MG63 (cell line): ENCODE measurements around the gene MRGPRX2. TPM values are rescaled to one million over a fixed set of nuclear protein-coding genes. Genes with fewer than 3 reads are reported as not detected.

Experiments used
- DNase-seq: peaks from one replicate; pipeline ENCODE4 v3.0.0-alpha.2; 2020
- H3K27me3 ChIP-seq: fragments of 250-450 bp; sonication (Bioruptor Pico); 2 replicates; pipeline ENCODE4 v1.5.1; 2020; ENCODE audit warnings: mild to moderate bottlenecking, moderate library complexity
- H3K36me3 ChIP-seq: fragments of 250-450 bp; sonication (Bioruptor Pico); 2 replicates; pipeline ENCODE4 v1.5.1; 2020; ENCODE audit warnings: mild to moderate bottlenecking, moderate library complexity
- H3K4me3 ChIP-seq: fragments of 250-450 bp; sonication (Bioruptor Pico); 2 replicates; pipeline ENCODE4 v1.5.1; 2020; ENCODE audit warnings: mild to moderate bottlenecking, moderate library complexity
- H3K9me3 ChIP-seq: fragments of 250-450 bp; sonication (Bioruptor Pico); 2 replicates; pipeline ENCODE4 v1.5.1; 2020; ENCODE audit warnings: mild to moderate bottlenecking, moderate library complexity
- total RNA-seq: library from RNA; depleted of rRNA; stranded (reverse); fragments of >200 nt; shearing (Covaris generic); gene quantifications from 2 replicates; pipeline ENCODE4 v1.2.3, GENCODE V29; 2014; ENCODE audit warnings: low replicate concordance; rRNA removed

MRGPRX2 gene
- total RNA-seq, 1 experiment from 2014 or later: not detected

DNA sequence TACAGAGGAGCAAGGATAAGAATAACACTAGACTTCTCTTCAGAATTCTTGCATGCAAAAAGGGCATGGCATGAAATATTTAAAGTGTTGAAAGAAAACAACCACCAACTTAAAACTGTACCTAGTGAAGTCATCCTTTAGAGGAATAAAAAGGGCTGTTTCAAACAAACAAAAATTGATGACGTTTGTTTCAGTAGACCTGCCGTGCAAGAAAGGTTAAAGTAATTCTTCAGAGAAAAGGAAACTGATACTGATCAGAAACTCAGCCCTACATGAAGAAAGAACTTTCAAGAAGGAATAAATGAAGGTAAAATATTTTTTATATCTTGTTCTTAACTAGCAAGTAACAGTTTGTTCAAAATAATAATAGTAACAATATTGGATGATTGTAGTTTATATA lies 27.5 kb downstream of the MRGPRX2 start:
- no peaks in the 10 kb centered on the region for H3K9me3 ChIP-seq
- H3K4me3 ChIP-seq: no peak overlapping the region
- peaks cover 3% of the 10 kb centered on the region for H3K27me3 ChIP-seq
- DNase-seq: no peak
- no peaks in the 10 kb centered on the region for H3K36me3 ChIP-seq

DNA sequence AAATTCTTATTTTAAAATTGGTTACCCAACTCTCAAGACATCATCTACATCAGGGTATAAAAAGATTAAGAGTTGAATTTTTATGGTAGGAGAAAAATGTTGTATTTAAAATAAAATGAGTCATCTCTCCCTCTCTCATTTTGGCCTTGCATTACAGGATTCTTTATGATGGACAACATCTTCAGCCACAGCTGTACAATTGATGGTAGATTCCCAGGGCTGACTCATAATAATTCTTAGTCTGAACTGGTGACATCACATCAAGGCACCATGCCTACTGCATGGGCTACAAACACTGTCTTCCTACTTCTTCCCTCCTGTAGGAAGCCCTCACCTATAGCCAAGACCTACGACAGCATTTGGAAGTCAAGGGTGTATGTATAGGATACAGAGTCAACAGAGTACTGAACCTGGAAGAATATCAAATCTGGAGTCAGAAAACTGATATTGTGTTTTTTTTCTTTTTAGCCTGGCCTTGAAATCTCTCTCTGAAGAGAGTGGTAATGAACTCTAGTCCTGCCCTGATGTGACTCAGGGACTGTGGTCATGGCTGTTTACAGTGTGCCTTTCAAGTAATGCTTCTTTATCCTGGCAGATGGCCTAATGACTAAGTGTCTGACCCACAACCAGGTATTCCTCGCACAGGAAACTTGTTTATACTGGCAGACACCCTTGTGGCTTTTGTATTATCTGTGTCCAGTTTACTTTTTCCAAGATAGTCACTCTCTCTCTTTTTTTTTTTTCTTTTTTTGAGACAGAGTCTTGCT lies 32.5 kb downstream of the MRGPRX2 start:
- Histone ChIP-seq H3K27me3 (no peaks in the 10 kb centered on the region; the same call in 1 of the 2 replicates), H3K9me3 (no peaks in the 10 kb centered on the region), H3K36me3 (no peaks in the 10 kb centered on the region), H3K4me3 (no peak overlapping the region)
- DNase-seq: peak; percentile 67

DNA sequence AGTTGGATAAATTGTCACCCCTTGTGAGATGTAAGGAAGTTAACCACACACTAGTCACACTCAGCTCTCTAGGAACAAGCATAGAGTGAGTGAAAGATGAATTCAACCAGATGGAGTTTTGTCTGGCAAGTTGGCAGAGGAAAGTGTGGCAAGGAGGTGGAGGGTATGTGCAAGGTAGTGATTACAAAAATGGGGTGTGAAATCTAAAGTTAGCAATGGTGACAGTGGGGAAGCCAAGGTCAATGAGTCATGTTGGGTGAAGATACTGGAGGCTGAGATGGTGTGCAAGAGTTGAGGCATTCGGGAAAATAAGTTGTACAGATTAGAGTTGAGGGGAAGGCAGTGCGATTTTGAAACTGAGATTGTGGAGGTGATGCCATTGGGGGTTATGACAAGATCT lies 33.7 kb downstream of the MRGPRX2 start:
- Histone ChIP-seq H3K9me3 (no peaks in the 10 kb centered on the region), H3K36me3 (no peaks in the 10 kb centered on the region)
- DNase-seq: no peak

DNA sequence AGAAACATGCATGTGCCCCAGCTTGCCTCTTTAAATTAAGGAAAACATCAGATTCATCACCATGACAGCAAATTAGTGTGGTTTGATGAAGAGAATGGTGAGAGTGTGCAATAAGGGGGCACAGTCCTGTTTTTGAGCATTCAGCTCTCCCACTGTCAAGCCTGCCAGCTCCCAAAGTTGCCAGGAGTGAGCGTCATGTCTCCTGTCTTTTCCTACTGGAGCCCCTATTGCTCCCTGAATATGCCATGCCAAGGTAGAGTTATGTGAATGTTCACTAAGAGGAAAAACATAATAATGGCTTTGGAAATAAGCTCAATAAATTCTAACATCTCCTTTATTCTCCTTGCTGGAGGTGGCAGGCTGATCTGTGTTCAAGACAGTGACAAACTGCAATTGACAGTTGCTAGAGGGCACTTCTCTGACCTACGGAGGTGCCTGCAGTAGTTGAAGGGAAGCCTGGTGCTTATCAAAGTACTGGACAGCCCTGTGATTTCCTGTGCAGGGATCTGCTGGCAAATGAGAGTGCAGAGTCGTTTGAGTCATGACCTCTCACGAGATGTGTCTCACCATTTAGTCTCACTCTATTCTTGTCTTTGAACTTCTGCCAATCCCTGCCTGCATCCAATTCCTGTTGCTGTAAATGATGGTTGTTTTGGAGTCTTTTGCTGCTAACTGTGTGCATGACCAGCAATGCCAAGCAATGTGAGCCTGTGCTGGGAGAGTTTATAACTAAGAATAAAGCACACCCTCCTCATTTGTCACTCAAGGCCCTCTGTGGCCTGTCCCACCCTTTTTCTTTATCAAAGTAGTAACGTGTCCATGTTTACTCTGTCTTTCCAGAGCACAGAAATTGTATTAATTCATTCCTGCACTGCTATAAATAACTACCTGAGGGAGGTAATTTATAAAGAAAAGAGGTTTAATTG lies 34.8 kb downstream of the MRGPRX2 start:
- H3K4me3 ChIP-seq: no peak overlapping the region
- DNase-seq: no peak

More for the DNA sequence above, 33.7 kb downstream of the MRGPRX2 start:
- Histone ChIP-seq H3K27me3 (no peaks in the 10 kb centered on the region; the same call in 1 of the 2 replicates), H3K4me3 (no peak overlapping the region)

DNA sequence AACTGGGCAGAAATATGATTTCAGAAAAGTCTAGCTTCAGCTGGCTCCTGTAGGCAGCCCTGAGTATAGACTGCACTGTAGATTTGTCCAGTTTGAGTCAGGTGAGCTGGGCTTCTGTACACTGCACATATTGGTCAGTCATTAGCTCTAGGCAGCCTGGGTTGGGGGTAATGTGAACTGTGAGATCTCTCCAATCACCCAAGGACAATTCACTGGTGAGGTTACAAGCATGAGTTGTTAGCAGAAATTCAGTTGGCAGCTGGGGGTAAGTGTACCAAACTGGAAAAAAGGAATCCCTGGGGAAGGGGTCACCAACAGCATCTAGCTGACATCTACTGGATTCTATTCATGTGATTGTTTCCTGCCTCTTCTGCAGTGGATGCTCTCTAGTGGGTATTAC lies 39.7 kb downstream of the MRGPRX2 start:
- DNase-seq: no peak
- H3K27me3 ChIP-seq: no peaks in the 10 kb centered on the region; the same call in 1 of the 2 replicates
- no peaks in the 10 kb centered on the region for H3K9me3 ChIP-seq
- no peak overlapping the region for H3K4me3 ChIP-seq
- H3K36me3 ChIP-seq: no peaks in the 10 kb centered on the region

More for the DNA sequence above, 34.8 kb downstream of the MRGPRX2 start:
- Histone ChIP-seq H3K27me3 (no peaks in the 10 kb centered on the region; the same call in 1 of the 2 replicates), H3K9me3 (no peaks in the 10 kb centered on the region), H3K36me3 (no peaks in the 10 kb centered on the region)

DNA sequence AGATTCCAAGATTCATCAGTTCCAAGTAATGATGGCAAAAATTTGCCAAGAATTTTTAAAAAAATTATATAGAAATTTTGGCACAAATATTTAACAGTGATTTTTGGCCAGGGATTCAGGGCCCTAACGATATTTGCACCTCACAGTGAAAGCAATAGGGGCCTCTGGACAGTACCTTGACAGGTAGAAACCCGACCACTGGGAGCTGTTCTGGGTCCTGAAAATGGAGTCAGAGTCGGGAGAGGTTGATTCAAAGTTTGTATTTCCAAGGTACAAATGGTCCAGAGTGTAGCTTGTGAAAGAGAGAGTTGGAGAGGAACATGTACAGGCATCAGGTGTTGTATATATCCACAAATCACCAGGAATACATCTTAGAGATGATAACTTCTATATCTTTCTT lies 41.6 kb downstream of the MRGPRX2 start:
- Histone ChIP-seq H3K9me3 (no peaks in the 10 kb centered on the region), H3K4me3 (no peak overlapping the region), H3K27me3 (no peaks in the 10 kb centered on the region; the same call in 1 of the 2 replicates), H3K36me3 (no peaks in the 10 kb centered on the region)
- no peak for DNase-seq

DNA sequence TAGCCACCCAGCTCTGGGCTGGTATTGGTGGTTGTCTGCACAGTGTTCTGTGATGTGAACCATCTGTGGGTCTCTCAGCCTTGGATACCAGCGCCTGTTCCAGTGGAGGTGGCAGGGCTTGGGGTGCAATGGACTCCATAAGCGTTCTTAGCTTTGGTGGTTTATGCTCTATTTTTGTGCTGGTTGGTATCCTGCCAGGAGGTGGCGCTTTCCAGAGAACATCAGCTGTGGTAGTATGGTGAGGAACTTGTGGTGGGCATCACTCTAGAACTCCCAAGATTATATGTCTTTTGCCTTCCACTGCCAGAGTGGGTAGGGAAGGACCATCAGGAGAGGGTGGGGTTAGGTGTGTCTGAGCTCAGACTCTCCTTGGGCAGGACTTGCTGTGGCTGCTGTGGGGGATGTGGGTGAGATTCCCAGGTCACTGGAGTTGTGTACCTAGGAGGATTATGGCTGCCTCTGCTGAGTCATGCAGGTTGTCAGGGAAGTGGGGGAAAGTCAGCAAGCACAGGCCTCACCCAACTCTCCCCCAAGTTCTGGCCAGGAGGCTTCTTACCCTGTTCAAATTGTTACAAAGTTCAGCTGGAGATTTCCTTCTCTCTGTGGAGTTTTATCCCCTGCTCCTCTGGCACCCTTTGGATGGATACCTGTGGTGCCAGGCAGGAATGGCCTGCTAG lies 47.2 kb downstream of the MRGPRX2 start:
- Histone ChIP-seq H3K9me3 (no peaks in the 10 kb centered on the region), H3K27me3 (no peaks in the 10 kb centered on the region), H3K36me3 (no peaks in the 10 kb centered on the region), H3K4me3 (no peak overlapping the region)
- no peak for DNase-seq

DNA sequence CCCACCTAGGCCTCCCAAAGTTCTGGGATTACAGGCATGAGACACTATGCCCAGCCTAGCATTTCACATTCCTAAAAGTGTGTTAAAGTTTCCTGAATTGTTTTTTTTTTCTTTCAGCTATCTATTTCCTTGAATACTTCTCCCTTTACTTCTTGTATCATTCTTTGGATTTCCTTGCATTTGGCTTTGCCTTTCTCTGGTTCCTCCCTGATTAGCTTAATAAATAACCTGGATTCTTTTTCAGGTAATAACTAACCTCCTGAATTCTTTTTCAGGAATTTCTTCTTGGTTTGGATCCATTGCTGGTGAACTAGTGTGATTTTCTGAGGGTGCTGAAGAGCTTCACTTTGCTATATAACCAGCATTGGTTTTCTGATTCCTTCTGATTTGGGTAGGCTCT lies 47.9 kb downstream of the MRGPRX2 start:
- no peak for DNase-seq
- no peaks in the 10 kb centered on the region for H3K36me3 ChIP-seq
- no peaks in the 10 kb centered on the region for H3K27me3 ChIP-seq
- no peak overlapping the region for H3K4me3 ChIP-seq
- H3K9me3 ChIP-seq: no peaks in the 10 kb centered on the region

Other genes starting within 250 kb of the MRGPRX2 start
- gene MRGPRX1, start 121.3 kb downstream of the MRGPRX2 start, total RNA-seq: not detected in 2 replicates
- gene ZDHHC13, start 56.5 kb upstream of the MRGPRX2 start, total RNA-seq: 6.4 and 14.7 TPM in 2 replicates
- gene CSRP3, start 141.3 kb upstream of the MRGPRX2 start, total RNA-seq: not detected in 2 replicates
- gene E2F8, start 180.2 kb upstream of the MRGPRX2 start, total RNA-seq: 1.9 TPM in 2 replicates